Esophagus squamous epithelium (tissue), 4 donors: ENCODE measurements around the gene VSIG4.

Experiments
- CTCF ChIP-seq, 6 experiments: fragments of 450-650 bp in 4 of 6; fragments of 200-600 bp in 2 of 6; sonication (generic) in 2 of 6; IDR thresholded peaks; one replicate each; pipeline ENCODE4 v1.5.1; 2016 to 2019; ENCODE audit warnings: antibody characterized with exemption in 6 of 6, mild to moderate bottlenecking in 4 of 6, moderate library complexity in 4 of 6
- POLR2A ChIP-seq, 4 donors: fragments of 450-650 bp; IDR thresholded peaks; one replicate each; pipeline ENCODE4 v1.6.1; 2017; ENCODE audit warnings: antibody characterized with exemption in 4 of 4, mild to moderate bottlenecking in 4 of 4, moderate library complexity in 3 of 4

- TF ChIP-seq CTCF (IDR thresholded peaks at IDR 0.05) (no peak), POLR2A (IDR thresholded peaks at IDR 0.05) (no peak)
These were observed 38.3 kb downstream of the VSIG4 start for GRCh38 chrX:66001596-66001995.
